SK-N-MC (cell line): ENCODE results near the gene AKAP9.

ENCODE experiments used
- DNase-seq: peaks from one replicate; pipeline ENCODE4 v3.0.0-alpha.2; 2011; ENCODE audit warnings: low read depth, low spot score
- H3K27ac ChIP-seq: fragments of 200-600 bp; sonication (generic); 2 replicates; pipeline ENCODE4 v1.5.1; 2016; ENCODE audit warnings: mixed run types
- H3K36me3 ChIP-seq: fragments of 200-600 bp; sonication (generic); 2 replicates; pipeline ENCODE4 v1.6.1; 2017; ENCODE audit warnings: antibody characterized with exemption, low read length, mixed read lengths; ENCODE audit not compliant: insufficient read depth
- H3K4me3 ChIP-seq: fragments of 200-600 bp; sonication (generic); 2 replicates; pipeline ENCODE4 v1.5.1; 2016
- H3K9ac ChIP-seq: fragments of 200-600 bp; sonication (generic); 2 replicates; pipeline ENCODE4 v1.8.0; 2017; ENCODE audit warnings: mixed run types, mixed read lengths; ENCODE audit not compliant: insufficient read length
- H3K9me3 ChIP-seq: fragments of 200-600 bp; sonication (generic); 2 replicates; pipeline ENCODE4 v1.6.1; 2017; ENCODE audit warnings: low read depth, mild to moderate bottlenecking, antibody characterized with exemption, low read length, moderate library complexity, mixed read lengths
- EZH2 ChIP-seq: fragments of 200-600 bp; sonication (generic); IDR thresholded peaks from one replicate; pipeline ENCODE4 v1.6.1; 2017; ENCODE audit warnings: antibody characterized with exemption
- FOXP2 ChIP-seq: optimal IDR thresholded peaks from 2 replicates; pipeline ENCODE3; 2011; ENCODE audit warnings: mild to moderate bottlenecking, moderate library complexity; ENCODE audit not compliant: insufficient read depth; ENCODE audit errors: extremely low read length, control extremely low read depth
- POLR2AphosphoS5 ChIP-seq: IDR thresholded peaks from 2 replicates; pipeline ENCODE4 v1.6.1; 2012; ENCODE audit warnings: mild to moderate bottlenecking, low read depth, low read length, borderline replicate concordance

Gene AKAP9

DNA sequence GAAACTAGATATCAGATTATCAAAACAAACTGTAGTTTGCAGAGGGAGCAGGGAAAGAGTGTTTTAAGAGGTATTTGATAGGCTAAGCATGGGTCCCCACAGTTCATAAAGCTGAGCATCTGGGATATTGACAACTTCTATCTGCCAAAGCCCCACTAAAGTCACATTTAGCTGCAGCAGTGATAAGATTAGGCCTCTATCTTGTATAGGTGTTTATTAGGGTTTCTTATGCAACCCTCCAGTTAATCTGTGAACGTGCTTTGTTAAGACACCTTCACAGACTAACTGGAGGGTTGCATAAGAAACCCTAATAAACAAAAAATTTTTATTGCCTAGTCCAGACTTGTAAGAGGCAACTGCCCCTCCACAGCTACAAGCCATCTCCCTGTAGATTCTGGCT lies 115.6 kb downstream of the AKAP9 start:
- peaks cover 19% of the 10 kb centered on the region for H3K36me3 ChIP-seq
- H3K9me3 ChIP-seq = no peaks in the 10 kb centered on the region
- no peak overlapping the region for H3K27ac ChIP-seq
- DNase-seq = no peak
- H3K9ac ChIP-seq = no peak overlapping the region
- TF ChIP-seq POLR2AphosphoS5 = no peak
- no peak overlapping the region for H3K4me3 ChIP-seq

DNA sequence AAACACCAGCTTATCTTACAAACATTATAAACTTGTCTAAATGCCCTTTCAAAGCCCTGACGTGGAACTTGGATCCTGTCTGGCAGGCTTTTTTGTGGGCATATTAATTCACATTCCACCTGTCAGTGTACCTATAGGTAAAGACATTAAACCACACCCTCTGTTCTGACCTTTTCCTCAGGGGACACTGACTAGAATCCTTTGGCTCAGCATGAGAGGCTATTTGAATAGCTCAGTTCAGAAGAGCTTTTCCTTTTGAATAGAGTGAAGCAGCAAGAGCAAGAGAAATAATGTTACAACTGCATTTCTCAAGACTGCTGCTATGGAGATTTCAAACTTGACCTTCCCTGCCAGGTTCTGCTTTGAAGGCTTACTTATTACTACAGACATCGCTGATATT lies 116.7 kb downstream of the AKAP9 start:
- DNase-seq = no peak
- Histone ChIP-seq H3K9ac (no peak overlapping the region), H3K27ac (no peak overlapping the region), H3K4me3 (no peak overlapping the region), H3K36me3 (peaks cover 19% of the 10 kb centered on the region), H3K9me3 (no peaks in the 10 kb centered on the region)
- no peak for TF ChIP-seq EZH2
- no peak for TF ChIP-seq FOXP2
- no peak for TF ChIP-seq POLR2AphosphoS5

DNA sequence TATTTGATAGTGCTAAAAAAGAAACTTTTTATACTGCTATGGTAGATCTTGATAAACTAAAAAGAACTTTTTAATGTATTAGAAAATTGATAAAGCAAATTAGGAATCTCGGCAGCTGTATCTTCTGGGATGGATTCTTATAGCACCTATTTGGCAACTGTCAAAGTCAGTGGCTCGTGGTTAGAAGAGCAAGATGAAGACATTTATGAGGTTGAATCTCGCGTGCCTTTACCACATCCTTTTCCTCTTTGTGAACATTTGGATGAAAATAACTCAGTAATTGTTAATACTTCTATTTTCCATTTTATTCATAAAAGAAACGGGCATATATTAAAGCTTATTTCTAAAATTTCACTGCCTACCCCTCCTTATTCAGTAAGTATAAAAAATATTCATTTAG lies 117.4 kb downstream of the AKAP9 start:
- no peak for DNase-seq
- TF ChIP-seq EZH2 = no peak
- Histone ChIP-seq H3K9me3 (no peaks in the 10 kb centered on the region), H3K36me3 (peaks cover 18% of the 10 kb centered on the region), H3K4me3 (no peak overlapping the region), H3K27ac (no peak overlapping the region), H3K9ac (no peak overlapping the region)

DNA sequence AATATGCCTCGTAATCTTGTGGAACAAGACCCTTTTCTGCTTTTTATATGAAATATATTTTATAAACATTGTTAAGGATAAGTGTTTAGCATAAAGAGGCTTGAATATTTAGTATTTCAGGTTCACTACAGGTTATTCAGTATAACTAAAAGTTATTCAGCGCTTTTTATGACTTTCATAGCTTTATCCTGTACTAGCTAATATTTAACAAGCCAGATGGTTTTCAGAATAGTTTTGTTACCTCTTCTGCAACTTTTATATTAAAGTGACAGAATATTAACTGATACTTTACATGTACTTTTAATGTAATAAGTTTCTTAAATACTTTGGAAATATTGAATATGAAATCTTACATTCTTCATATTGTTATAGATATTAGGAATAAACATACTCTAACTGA lies 118.2 kb downstream of the AKAP9 start:
- DNase-seq = no peak
- no peak overlapping the region for H3K27ac ChIP-seq
- H3K9ac ChIP-seq = no peak overlapping the region
- no peak for TF ChIP-seq EZH2
- no peak for TF ChIP-seq POLR2AphosphoS5
- no peak for TF ChIP-seq FOXP2
- no peak overlapping the region for H3K4me3 ChIP-seq
- no peaks in the 10 kb centered on the region for H3K9me3 ChIP-seq
- peaks cover 16% of the 10 kb centered on the region; the same call in 1 of the 2 replicates for H3K36me3 ChIP-seq

DNA sequence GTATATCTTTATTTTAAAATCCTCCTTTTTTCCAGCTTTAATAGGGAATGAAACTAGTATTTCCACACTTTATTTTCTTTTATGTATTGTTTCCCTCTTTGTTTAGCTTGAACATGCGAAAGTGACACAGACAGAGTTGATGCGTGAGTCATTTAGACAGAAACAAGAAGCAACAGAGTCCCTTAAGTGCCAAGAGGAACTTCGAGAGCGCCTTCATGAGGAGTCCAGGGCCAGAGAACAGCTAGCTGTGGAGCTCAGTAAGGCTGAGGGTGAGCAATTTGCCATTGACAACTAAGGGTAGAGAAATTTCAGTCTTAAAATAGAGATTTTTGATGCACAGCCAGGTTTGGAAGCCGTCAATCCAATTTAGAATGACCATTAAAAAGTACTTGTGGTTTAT lies 120.5 kb downstream of the AKAP9 start:
- H3K36me3 ChIP-seq = peaks cover 16% of the 10 kb centered on the region; the same call in 1 of the 2 replicates
- DNase-seq = no peak
- no peaks in the 10 kb centered on the region for H3K9me3 ChIP-seq
- H3K9ac ChIP-seq = no peak overlapping the region
- TF ChIP-seq FOXP2 (no peak), POLR2AphosphoS5 (no peak), EZH2 (no peak)
- H3K4me3 ChIP-seq = no peak overlapping the region
- no peak overlapping the region for H3K27ac ChIP-seq

DNA sequence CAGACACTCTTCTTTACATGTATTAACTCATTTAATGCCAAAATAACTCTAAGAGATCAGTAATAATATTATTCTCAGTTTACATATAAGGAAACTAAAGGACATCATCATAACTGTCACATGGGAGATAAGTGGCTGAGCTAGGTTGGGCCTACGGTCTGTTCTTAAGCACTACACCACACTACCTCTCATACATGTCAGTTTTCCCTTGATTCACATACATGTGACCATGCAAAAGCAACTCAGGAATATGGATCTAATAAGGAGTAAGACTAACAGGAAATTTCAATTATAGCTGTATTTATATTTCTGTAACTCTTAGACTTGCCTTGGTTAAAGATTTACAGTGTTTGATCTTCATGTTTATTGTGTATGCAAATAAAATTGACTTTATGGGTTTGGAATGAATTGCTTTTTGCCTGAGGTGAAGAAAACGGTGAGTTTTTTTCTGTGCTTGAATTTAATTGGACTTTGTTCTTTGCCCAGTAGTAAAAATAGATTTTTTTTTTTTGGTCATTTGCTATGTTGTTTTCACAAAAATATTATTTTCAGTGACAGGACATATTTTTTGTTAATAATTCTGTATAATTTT lies 123.9 kb downstream of the AKAP9 start:
- Histone ChIP-seq H3K9me3 (no peaks in the 10 kb centered on the region), H3K27ac (0 out of 2 replicates have a peak overlapping the region, but pooled peaks have one; percentile 21), H3K36me3 (peaks cover 31% of the 10 kb centered on the region), H3K4me3 (peak overlapping the region; percentile 23; the same call in 1 of the 2 replicates), H3K9ac (peak overlapping the region; percentile 2)
- TF ChIP-seq EZH2 (no peak), FOXP2 (no peak), POLR2AphosphoS5 (no peak)
- DNase-seq = peak; percentile 39

DNA sequence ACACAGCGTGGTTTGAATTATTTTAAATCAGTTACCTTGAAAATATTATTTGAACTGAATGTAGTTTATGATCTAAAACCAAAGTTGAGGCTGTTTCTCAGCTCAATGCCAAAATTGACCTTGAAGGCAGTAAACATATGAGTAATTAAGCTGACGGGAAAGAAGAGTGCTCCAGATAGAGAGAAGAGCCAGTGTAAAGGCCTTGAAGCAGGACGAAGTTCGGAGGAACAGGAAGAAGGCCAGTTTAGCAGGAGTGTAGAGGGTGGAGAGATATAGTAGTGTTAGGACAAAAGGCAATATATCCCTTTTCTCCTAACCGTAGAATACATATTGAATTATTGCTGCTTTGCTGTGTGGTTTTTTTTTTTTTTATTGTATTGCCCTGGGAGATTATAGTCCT lies 130.4 kb downstream of the AKAP9 start:
- no peak overlapping the region for H3K9ac ChIP-seq
- DNase-seq = no peak
- peaks cover 37% of the 10 kb centered on the region for H3K36me3 ChIP-seq
- H3K9me3 ChIP-seq = no peaks in the 10 kb centered on the region
- H3K27ac ChIP-seq = no peak overlapping the region
- TF ChIP-seq POLR2AphosphoS5 = no peak
- TF ChIP-seq FOXP2 = no peak
- TF ChIP-seq EZH2 = no peak
- H3K4me3 ChIP-seq = no peak overlapping the region

DNA sequence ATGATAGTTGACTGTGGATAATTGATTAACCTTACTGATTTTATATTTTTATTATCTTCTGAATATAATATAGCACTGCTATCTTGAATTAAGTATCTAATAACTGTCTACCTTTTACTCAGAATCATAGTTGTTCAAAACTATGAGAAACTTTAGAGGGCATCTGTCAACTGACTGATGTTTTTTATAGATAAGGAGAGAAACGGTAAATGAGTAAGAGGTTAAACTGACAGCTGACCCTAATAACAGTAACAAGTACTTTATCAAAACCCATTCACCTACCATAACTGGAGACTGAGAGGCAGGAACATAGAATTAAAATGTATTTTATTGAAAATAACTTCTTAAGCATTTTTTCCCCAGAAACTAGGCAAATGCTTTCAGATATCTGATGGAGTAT lies 131.5 kb downstream of the AKAP9 start:
- no peak overlapping the region for H3K9ac ChIP-seq
- TF ChIP-seq FOXP2 (no peak), EZH2 (no peak), POLR2AphosphoS5 (no peak)
- no peak for DNase-seq
- H3K9me3 ChIP-seq = no peaks in the 10 kb centered on the region
- peaks cover 34% of the 10 kb centered on the region for H3K36me3 ChIP-seq
- H3K4me3 ChIP-seq = no peak overlapping the region
- H3K27ac ChIP-seq = no peak overlapping the region

DNA sequence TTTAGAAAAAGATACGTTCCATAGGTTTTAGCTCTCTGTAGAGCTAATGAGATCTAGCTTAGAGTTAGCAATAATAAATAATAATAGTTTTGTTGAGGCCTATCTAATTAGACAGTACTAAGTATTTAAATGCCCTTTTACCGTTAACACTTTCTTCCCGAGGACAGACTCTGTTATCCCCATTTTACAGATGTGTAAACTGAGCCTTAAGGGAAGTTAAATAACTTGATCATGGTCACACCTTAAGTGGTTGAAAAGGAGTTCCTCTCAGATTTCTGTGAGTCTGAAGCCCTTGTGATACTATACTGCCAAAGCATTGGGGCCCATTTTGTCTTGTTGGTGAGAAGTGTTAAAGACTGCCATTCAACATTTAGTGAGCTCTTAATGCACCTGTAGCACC lies 132.0 kb downstream of the AKAP9 start:
- Histone ChIP-seq H3K9ac (no peak overlapping the region), H3K4me3 (no peak overlapping the region), H3K27ac (no peak overlapping the region), H3K36me3 (peaks cover 34% of the 10 kb centered on the region), H3K9me3 (no peaks in the 10 kb centered on the region)
- no peak for DNase-seq
- TF ChIP-seq POLR2AphosphoS5 (no peak), FOXP2 (no peak), EZH2 (no peak)
